HEK293T (cell line): ENCODE data around the gene S1PR4.

Experiments
- CTCF ChIA-PET: fragments of 350-600 bp; formaldehyde crosslinking; extraction: SDS; loops from one replicate; lab custom pipeline; 2021; ENCODE audit warnings: antibody characterized with exemption, inconsistent platforms; lab: Yijun Ruan, JAX
- POLR2A ChIA-PET: fragments of 350-600 bp; formaldehyde crosslinking; extraction: SDS; loops from one replicate; lab custom pipeline; 2020; ENCODE audit warnings: antibody characterized with exemption, inconsistent platforms; lab: Yijun Ruan, JAX
- DNase-seq: peaks from one replicate; pipeline ENCODE4 v3.0.0; 2012; ENCODE audit warnings: mixed read lengths; ENCODE audit errors: extremely low spot score
- ARNT ChIP-seq: fragments of 450-650 bp; IDR thresholded peaks from 2 replicates; pipeline ENCODE4 v1.6.1; 2017; ENCODE audit warnings: mild to moderate bottlenecking
- BHLHE40 ChIP-seq: fragments of 450-650 bp; IDR thresholded peaks from 2 replicates; pipeline ENCODE4 v1.6.1; 2016; ENCODE audit warnings: mild to moderate bottlenecking, moderate library complexity, borderline replicate concordance
- CTBP1 ChIP-seq: fragments of 450-650 bp; IDR thresholded peaks from 2 replicates; pipeline ENCODE4 v1.6.1; 2016; ENCODE audit warnings: borderline replicate concordance
- ELF4 ChIP-seq: fragments of 450-650 bp; IDR thresholded peaks from 2 replicates; pipeline ENCODE4 v1.6.1; 2017; ENCODE audit warnings: antibody characterized with exemption
- FOXA1 ChIP-seq: fragments of 450-650 bp; IDR thresholded peaks from 2 replicates; pipeline ENCODE4 v1.6.1; 2016; ENCODE audit warnings: mild to moderate bottlenecking
- FOXK2 ChIP-seq: fragments of 450-650 bp; IDR thresholded peaks from 2 replicates; pipeline ENCODE4 v1.6.1; 2016; ENCODE audit warnings: mild to moderate bottlenecking
- FOXM1 ChIP-seq: fragments of 450-650 bp; IDR thresholded peaks from 2 replicates; pipeline ENCODE4 v1.6.1; 2017; ENCODE audit warnings: mild to moderate bottlenecking, borderline replicate concordance
- HDGF ChIP-seq: fragments of 450-650 bp; IDR thresholded peaks from 2 replicates; pipeline ENCODE4 v1.6.1; 2017; ENCODE audit warnings: antibody characterized with exemption, borderline replicate concordance
- L3MBTL2 ChIP-seq: fragments of 450-650 bp; conservative IDR thresholded peaks from 2 replicates; pipeline ENCODE4 v1.6.1; 2016; ENCODE audit warnings: mild to moderate bottlenecking
- LEF1 ChIP-seq: fragments of 450-650 bp; IDR thresholded peaks from 2 replicates; pipeline ENCODE4 v1.6.1; 2017; ENCODE audit warnings: mild to moderate bottlenecking, borderline replicate concordance
- NFRKB ChIP-seq: fragments of 450-650 bp; IDR thresholded peaks from 2 replicates; pipeline ENCODE4 v1.6.1; 2016; ENCODE audit warnings: mild to moderate bottlenecking, moderate library complexity
- SP1 ChIP-seq: fragments of 450-650 bp; IDR thresholded peaks from 2 replicates; pipeline ENCODE4 v1.6.1; 2017
- SUZ12 ChIP-seq: fragments of 450-650 bp; IDR thresholded peaks from 2 replicates; pipeline ENCODE4 v1.6.1; 2016; ENCODE audit warnings: mild to moderate bottlenecking
- TARDBP ChIP-seq: fragments of 450-650 bp; IDR thresholded peaks from 2 replicates; pipeline ENCODE4 v1.6.1; 2016
- ZNF384 ChIP-seq: fragments of 450-650 bp; IDR thresholded peaks from 2 replicates; pipeline ENCODE4 v1.6.1; 2016
- TF ChIP-seq, protein P1 (sequence below): fragments of 450-650 bp; IDR thresholded peaks from 2 replicates; pipeline ENCODE4 v1.6.1; 2016

S1PR4 gene

DNA sequence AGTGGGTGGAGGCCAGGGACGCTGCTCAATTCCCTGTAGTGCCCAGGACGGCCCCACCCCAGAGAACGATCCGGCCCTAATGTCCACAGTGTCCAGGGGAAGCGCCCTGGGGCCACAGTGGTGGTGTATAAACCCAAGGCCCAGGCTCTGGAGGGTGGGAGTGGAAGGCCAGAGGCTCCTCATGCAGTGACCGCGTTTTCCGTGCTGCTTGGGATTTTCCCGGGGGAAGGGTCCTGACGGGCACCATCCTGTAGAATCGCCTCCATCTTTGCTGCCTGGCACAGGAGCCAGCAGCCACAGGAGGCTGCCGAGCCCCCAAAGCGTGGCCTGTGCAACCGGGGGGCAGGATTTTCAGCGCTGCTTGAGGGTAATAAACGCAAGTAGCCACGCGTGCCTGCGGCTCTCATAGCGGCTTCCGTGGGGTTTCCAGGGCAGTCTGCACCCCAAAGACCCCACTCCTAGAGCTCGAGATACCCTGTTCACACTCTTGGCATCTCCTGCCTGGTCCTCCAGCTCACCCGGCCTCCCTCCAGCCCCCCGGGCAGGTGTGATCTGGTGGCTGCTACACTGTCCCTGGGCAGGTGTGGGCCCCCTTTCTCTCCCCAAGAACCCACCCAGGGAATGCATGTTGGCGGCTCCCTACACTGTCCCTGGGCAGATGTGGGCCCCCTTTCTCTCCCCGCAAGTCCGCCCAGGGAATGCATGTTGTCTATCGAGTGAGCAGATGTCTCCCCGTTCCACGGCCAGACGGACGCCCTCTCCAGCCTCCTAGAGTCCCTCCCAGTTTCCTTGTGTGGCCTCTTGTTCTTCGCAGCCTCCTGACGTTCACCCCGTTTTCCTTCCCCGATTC is 9.3 kb downstream of the S1PR4 start:
- TF ChIP-seq HDGF: no peak
- no peak for TF ChIP-seq SUZ12
- TF ChIP-seq, protein P1, sequence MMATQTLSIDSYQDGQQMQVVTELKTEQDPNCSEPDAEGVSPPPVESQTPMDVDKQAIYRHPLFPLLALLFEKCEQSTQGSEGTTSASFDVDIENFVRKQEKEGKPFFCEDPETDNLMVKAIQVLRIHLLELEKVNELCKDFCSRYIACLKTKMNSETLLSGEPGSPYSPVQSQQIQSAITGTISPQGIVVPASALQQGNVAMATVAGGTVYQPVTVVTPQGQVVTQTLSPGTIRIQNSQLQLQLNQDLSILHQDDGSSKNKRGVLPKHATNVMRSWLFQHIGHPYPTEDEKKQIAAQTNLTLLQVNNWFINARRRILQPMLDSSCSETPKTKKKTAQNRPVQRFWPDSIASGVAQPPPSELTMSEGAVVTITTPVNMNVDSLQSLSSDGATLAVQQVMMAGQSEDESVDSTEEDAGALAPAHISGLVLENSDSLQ: no peak
- no peak for TF ChIP-seq ARNT
- TF ChIP-seq TARDBP: no peak
- no peak for TF ChIP-seq SP1
- TF ChIP-seq NFRKB: no peak
- no peak for TF ChIP-seq ZNF384
- TF ChIP-seq FOXA1: no peak
- no peak for TF ChIP-seq FOXK2
- ChIA-PET POLR2A (no interaction called here), CTCF (interaction anchor here (0.5 kb wide), 1 partner anchor 533 kb away, joined by 3 read pairs; no protein-coding TSS in a partner anchor)
- DNase-seq: no peak

DNA sequence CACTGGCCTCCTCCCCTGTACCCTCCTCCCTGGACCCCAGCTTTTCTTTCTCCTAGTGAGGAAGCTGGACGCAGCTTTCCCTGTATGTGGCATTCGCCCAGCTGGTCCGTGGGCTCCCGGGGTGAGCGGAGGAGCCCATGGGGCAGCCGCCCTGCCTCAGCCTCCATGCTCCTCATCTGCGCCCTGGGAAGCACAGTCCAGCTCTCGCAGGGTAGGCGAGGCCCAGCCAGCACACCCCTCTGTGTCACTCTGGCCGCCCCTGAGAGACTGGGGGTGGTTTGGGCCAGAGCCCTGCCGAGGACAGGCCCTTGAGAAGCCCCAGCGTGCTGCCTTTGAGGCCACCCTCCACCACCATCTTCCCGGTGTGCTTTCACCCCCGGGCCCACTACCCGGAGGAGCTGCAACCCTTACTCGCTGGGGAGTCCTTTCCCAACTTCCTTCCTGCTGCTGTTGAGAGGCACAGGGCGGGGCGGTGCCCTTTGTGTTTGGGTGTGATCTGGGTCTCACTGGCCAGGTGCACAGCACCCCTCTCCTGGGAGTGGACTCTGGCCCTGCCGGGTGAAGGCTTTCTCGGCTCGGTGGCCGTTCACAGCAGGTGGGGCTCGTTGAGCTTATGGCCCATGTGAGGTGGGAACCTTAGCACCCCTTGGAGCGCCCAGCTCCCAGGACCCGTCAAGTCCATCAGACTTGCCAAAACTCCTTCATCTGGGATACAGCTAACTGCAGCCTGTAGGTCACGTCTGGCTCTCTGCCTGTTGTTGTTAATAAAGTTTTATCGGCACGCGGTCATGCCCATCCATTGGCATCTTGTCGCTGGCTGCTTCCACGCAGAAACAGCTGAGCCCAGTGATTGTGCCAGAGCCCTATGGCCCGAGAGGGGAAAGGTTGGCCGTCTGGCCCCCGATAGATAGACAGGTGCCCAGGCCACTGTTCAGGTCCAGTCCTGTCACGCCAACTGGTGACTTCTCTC is 10.3 kb downstream of the S1PR4 start:
- no peak for DNase-seq
- POLR2A ChIA-PET: no interaction called here
- CTCF ChIA-PET: no interaction called here
- TF ChIP-seq TARDBP (no peak), FOXK2 (no peak), ARNT (no peak), LEF1 (no peak), FOXM1 (no peak), SUZ12 (no peak), SP1 (no peak), ZNF384 (no peak), L3MBTL2 (no peak), FOXA1 (no peak)
- TF ChIP-seq, protein P1: no peak

DNA sequence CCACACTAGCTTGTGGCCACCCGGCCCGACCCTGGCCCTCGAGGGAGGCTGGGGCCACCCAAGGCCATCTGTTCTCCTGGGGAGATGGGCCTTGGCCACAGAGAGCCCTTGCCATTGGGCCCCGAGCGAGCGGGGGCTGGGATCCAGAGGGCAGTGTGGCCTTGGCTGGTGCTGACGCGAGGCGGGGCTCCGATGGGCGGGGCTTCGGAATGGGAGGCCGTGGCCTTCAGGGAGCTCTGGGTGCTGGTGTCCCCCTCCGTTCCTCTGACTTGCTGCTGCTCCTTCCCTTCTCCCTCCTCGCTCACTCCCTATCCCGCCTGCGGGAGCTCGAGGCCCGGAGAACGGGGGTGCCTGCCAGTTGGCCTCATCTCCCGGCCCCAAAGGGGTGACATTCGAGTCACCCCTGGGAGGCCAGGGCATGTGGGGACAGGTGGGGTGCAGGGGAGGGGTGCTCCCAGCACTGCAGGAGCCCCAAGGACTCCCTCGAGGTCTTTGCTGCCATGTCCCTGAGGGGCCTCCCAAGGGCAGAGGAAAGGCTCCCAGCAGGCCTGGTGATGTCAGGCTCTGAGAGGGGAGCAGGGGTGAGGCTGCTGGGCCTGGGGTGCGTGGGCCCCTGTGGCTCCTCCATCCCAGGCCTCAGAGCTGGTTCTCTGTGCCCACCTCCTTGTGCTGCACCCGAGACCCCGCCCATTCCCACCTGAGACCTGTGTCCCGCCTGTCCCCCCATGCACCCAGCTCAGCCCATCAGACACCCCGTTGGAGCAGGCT is 11.3 kb downstream of the S1PR4 start:
- TF ChIP-seq, protein P1: no peak
- TF ChIP-seq FOXK2 (no peak), TARDBP (no peak), ELF4 (no peak), FOXM1 (no peak), NFRKB (no peak), L3MBTL2 (no peak), SP1 (no peak), ZNF384 (no peak), HDGF (no peak), CTBP1 (no peak), BHLHE40 (no peak), FOXA1 (no peak), ARNT (no peak), LEF1 (no peak), SUZ12 (no peak)
- DNase-seq: no peak
- CTCF ChIA-PET: no interaction called here
- POLR2A ChIA-PET: no interaction called here

GRCh38 chr19:3190470-3190770 is 11.9 kb downstream of the S1PR4 start:
- TF ChIP-seq L3MBTL2 (no peak), TARDBP (no peak), SP1 (no peak), HDGF (no peak), SUZ12 (no peak), BHLHE40 (no peak), NFRKB (no peak), ELF4 (no peak), FOXK2 (no peak), FOXM1 (no peak), LEF1 (no peak), ZNF384 (no peak), FOXA1 (no peak), CTBP1 (no peak), ARNT (no peak)
- TF ChIP-seq, protein P1: no peak
- ChIA-PET CTCF (no interaction called here), POLR2A (no interaction called here)
- no peak for DNase-seq
